GM19238 (cell line): ENCODE results near the gene CHPF2.
A peak's percentile ranks its signal among the peaks of the same experiment; 100 is the strongest.

Source experiments
- DNase-seq: peaks from one replicate; pipeline ENCODE4 v3.0.0; 2011; ENCODE audit warnings: low spot score; ENCODE audit not compliant: insufficient read length

CHPF2 gene

GRCh38 chr7:151232917-151233701 is 826 bp downstream of the CHPF2 start:
- DNase-seq: peak; percentile 66

GRCh38 chr7:151233804-151234203 is 1.5 kb downstream of the CHPF2 start:
- no peak for DNase-seq

- DNase-seq: no peak
These were observed 3.0 kb downstream of the CHPF2 start for GRCh38 chr7:151235091-151235787.

GRCh38 chr7:151236406-151236805 is 4.1 kb downstream of the CHPF2 start:
- no peak for DNase-seq

GRCh38 chr7:151237244-151238189 is 5.2 kb downstream of the CHPF2 start:
- DNase-seq: no peak

- DNase-seq: no peak
These were observed 6.0 kb downstream of the CHPF2 start for GRCh38 chr7:151238190-151238810.

GRCh38 chr7:151238924-151239836 is 6.9 kb downstream of the CHPF2 start:
- DNase-seq: no peak

GRCh38 chr7:151239837-151240459 is 7.7 kb downstream of the CHPF2 start:
- DNase-seq: no peak

GRCh38 chr7:151240536-151240935 is 8.3 kb downstream of the CHPF2 start:
- no peak for DNase-seq

- DNase-seq: no peak
These were observed 8.9 kb downstream of the CHPF2 start for GRCh38 chr7:151240942-151241754.

- no peak for DNase-seq
These were observed 9.4 kb downstream of the CHPF2 start for GRCh38 chr7:151241755-151242096.

- no peak for DNase-seq
These were observed 10.1 kb downstream of the CHPF2 start for GRCh38 chr7:151242159-151243044.

- no peak for DNase-seq
These were observed 10.7 kb downstream of the CHPF2 start for GRCh38 chr7:151243045-151243349.

GRCh38 chr7:151243408-151244195 is 11.3 kb downstream of the CHPF2 start:
- DNase-seq: peak; percentile 68

- peak; percentile 75 for DNase-seq
These were observed 12.0 kb downstream of the CHPF2 start for GRCh38 chr7:151244196-151244840.

- DNase-seq: no peak
These were observed 12.6 kb downstream of the CHPF2 start for GRCh38 chr7:151244841-151245346.
